Measurements from ENCODE around the gene ADAR. TPM values are rescaled to one million over a fixed set of nuclear protein-coding genes. Genes with fewer than 3 reads are reported as not detected.

Gene ADAR
- total RNA-seq, 3 donors from 2014 or later: 127 to 149 (median 137) TPM

DNA sequence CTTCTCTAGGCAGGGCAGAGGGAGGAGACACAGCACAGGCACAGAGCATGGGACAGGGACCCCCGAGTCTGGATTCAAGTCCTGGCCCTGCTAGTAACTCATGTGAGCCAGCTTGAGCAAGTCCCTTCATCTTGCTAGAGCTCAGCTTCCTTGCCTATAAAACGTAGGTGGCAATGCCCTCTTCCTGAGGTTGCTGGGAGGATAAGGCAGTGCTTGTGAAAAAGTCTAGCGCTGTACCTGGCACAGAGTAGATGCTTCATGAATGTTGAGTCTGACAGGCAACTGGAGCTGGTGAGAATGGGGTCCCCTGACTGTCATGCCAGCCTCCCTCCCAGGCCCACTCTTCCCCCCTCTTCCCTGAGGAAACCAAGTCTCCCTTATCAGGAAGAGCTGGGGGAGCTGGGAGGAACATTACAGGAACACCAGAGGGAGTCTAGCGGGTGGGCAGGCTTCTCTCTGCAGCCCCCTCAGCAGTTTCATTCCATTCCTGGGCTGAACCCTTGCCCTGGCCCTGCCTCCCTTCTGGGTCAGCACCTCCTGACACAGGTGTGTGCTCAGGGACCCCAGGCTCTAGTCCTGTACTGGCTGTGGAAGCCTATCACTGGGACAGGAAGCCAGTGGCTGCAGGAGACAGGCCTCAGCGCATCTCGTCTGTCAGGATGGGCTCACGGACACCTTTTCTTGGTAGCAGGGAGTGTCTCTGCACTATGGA is 30.5 kb downstream of the ADAR start:
- Histone ChIP-seq H3K36me3 (ENCODE audit: low read depth) (peaks cover 1% of the 10 kb centered on the region), H3K4me3 (no peak overlapping the region), H3K9me3 (no peaks in the 10 kb centered on the region), H3K4me1 (ENCODE audit: low read depth) (no peaks in the 10 kb centered on the region)
- ATAC-seq (no peak), DNase-seq (no peak)
- intact Hi-C loops (cut with DNase I, micrococcal nuclease): loop anchor here in 1 of 2 donors (10.0 kb wide), 1 partner anchor 307 kb away; no protein-coding TSS in a partner anchor
- TF ChIP-seq, protein P1, sequence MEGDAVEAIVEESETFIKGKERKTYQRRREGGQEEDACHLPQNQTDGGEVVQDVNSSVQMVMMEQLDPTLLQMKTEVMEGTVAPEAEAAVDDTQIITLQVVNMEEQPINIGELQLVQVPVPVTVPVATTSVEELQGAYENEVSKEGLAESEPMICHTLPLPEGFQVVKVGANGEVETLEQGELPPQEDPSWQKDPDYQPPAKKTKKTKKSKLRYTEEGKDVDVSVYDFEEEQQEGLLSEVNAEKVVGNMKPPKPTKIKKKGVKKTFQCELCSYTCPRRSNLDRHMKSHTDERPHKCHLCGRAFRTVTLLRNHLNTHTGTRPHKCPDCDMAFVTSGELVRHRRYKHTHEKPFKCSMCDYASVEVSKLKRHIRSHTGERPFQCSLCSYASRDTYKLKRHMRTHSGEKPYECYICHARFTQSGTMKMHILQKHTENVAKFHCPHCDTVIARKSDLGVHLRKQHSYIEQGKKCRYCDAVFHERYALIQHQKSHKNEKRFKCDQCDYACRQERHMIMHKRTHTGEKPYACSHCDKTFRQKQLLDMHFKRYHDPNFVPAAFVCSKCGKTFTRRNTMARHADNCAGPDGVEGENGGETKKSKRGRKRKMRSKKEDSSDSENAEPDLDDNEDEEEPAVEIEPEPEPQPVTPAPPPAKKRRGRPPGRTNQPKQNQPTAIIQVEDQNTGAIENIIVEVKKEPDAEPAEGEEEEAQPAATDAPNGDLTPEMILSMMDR (IDR thresholded peaks at IDR 0.05): no peak

DNA sequence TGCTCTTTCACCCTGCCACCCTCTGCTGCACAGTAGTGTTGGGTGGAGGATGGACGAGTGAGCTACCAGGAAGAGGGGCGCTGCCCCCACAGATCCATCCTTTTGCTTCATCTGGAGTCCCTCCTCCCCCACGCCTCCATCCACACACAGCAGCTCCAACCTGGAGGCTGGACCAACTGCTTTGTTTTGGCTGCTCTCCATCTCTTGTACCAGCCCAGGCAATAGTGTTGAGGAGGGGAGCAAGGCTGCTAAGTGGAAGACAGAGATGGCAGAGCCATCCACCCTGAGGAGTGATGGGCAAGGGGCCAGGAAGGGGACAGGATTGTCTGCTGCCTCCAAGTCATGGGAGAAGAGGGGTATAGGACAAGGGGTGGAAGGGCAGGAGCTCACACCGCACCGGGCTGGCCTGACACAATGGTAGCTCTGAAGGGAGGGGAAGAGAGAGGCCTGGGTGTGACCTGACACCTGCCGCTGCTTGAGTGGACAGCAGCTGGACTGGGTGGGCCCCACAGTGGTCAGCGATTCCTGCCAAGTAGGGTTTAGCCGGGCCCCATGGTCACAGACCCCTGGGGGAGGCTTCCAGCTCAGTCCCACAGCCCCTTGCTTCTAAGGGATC is 31.9 kb downstream of the ADAR start:
- Histone ChIP-seq H3K9me3 (no peaks in the 10 kb centered on the region), H3K4me3 (no peak overlapping the region), H3K4me1 (ENCODE audit: low read depth) (no peaks in the 10 kb centered on the region), H3K36me3 (ENCODE audit: low read depth) (no peaks in the 10 kb centered on the region)
- intact Hi-C loops (cut with DNase I, micrococcal nuclease): loop anchor here in 1 of 2 donors (10.0 kb wide), 1 partner anchor 309 kb away; no protein-coding TSS in a partner anchor
- TF ChIP-seq, protein P1 (IDR thresholded peaks at IDR 0.05): no peak
- ATAC-seq (no peak), DNase-seq (no peak)

DNA sequence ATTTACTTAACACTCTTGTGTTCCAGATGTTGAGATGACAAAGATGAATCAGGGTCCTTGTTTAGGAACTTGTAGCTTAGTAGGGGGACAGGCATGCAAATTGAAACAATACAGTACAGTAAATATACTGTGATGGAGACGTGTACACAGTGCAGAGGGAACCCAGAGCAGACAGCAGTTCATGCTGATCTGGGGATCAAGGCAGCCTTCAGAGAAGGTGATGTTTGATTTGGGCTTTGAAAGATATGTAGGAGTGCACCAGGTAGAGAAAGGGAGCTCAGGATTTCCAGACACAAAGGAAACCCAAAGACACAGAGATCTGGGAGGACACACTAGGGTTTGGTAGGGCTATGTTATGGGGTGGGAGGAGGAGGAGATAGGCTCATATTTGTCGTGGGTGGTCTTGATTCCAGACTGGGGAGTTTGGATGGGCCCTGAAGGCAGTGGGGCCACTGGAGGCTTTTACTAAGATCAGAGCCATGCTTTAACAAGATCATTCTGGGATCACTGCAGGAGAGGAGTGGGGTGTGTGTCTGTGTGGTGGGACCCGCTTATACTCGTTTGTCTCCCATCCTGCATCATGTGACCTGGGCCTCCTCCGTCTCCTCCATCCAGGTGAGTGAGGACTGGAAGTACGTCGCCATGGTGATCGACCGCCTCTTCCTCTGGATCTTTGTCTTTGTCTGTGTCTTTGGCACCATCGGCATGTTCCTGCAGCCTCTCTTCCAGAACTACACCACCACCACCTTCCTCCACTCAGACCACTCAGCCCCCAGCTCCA is 32.6 kb downstream of the ADAR start:
- no peaks in the 10 kb centered on the region for H3K9me3 ChIP-seq
- TF ChIP-seq, protein P1 (IDR thresholded peaks at IDR 0.05): no peak
- H3K4me1 ChIP-seq (ENCODE audit: low read depth): no peaks in the 10 kb centered on the region
- ATAC-seq (no peak), DNase-seq (no peak)
- H3K4me3 ChIP-seq: no peak overlapping the region
- no peaks in the 10 kb centered on the region for H3K36me3 ChIP-seq (ENCODE audit: low read depth)
- intact Hi-C loops (cut with DNase I, micrococcal nuclease): loop anchor here in 1 of 2 donors (10.0 kb wide), 1 partner anchor 309 kb away; no protein-coding TSS in a partner anchor

DNA sequence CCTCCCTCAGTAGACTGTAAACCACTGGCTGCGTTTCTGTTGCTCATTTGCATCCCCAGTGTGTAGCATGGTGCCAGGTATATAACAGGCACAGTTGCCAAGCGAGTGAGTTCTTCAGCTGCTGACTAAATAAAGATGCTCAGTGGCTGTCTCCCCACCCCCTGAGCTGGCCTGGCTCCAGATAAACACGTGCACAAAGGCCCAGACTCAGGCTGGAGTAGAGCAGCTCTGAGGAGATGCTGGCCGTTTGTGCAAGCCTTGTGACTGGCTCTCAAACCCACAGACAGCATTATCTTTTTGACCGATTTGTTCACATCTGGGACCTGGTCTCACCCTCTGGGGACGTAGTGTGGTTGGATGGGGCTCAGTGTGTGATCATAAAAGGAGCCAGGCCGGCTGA is 33.3 kb downstream of the ADAR start:
- DNase-seq (no peak), ATAC-seq (no peak)
- TF ChIP-seq, protein P1 (IDR thresholded peaks at IDR 0.05): no peak
- no peaks in the 10 kb centered on the region for H3K4me1 ChIP-seq (ENCODE audit: low read depth)
- no peaks in the 10 kb centered on the region for H3K9me3 ChIP-seq
- H3K36me3 ChIP-seq (ENCODE audit: low read depth): no peaks in the 10 kb centered on the region
- intact Hi-C loops (cut with DNase I, micrococcal nuclease): loop anchor here in 1 of 2 donors (10.0 kb wide), 1 partner anchor 310 kb away; no protein-coding TSS in a partner anchor
- H3K4me3 ChIP-seq: no peak overlapping the region

DNA sequence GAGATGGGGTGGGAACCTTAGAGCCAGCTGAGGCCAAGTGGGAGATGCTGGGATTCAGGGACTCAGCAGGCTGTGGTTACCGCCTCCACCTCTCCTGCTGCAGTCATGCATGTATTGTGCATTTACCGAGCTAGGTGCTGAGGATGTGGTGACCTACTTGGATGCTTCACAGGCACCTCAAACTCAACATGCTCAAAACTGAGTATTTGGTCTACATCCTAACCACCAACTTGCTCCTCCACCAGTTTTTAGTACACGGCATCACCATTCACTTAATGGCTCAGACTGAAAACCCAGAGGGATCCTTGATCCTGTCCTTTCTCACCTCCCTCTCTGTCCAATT is 34.8 kb downstream of the ADAR start:
- no peak for DNase-seq
- H3K9me3 ChIP-seq: no peaks in the 10 kb centered on the region
- H3K36me3 ChIP-seq (ENCODE audit: low read depth): no peaks in the 10 kb centered on the region
- intact Hi-C loops (cut with DNase I, micrococcal nuclease): loop anchor here in 1 of 2 donors (10.0 kb wide), 1 partner anchor 312 kb away; no protein-coding TSS in a partner anchor
- no peak for ATAC-seq
- no peak overlapping the region for H3K4me3 ChIP-seq
- TF ChIP-seq, protein P1 (IDR thresholded peaks at IDR 0.05): no peak
- no peaks in the 10 kb centered on the region for H3K4me1 ChIP-seq (ENCODE audit: low read depth)

All from mucosa of descending colon (tissue), 3 donors.